ENCODE measurements around the gene NPM1.
"Not testable (repeated sequence)": the region's sequence is repeated elsewhere in the genome, so short reads cannot be mapped to it uniquely, and the experiment has no call there.

- not testable (repeated sequence) for TF ChIP-seq CTCF (conservative IDR thresholded peaks at IDR 0.05 in 1 of 2, IDR thresholded peaks at IDR 0.05 in 1 of 2; ENCODE audit: extremely low read depth in 1 of 2, insufficient read depth in 1 of 2, low read depth in 1 of 2, low read length in 2 of 2); EZH2 (IDR thresholded peaks at IDR 0.05; ENCODE audit: borderline replicate concordance, low read length)
These were observed 3.2 kb upstream of the NPM1 start for GRCh38 chr5:171384416-171384815.

Measured in mammary epithelial cell (primary cell).